ENCODE results near the gene NUPR1.
"Not testable (repeated sequence)": the region's sequence is repeated elsewhere in the genome, so short reads cannot be mapped to it uniquely, and the experiment has no call there.

The NUPR1 gene

GRCh38 chr16:28538733-28539596 lies at the start of gene NUPR1:
Gene NUPR1 (minus strand): TSS chr16:28538974. CDS start chr16:28538907, 67 bp downstream.
- H3K4me3 ChIP-seq (ENCODE audit: low read depth, low read length): no peak within 1 kb of the TSS

- no peak overlapping the region for H3K4me3 ChIP-seq (ENCODE audit: low read depth, low read length)
Measured at GRCh38 chr16:28587386-28587785, 48.6 kb upstream of the NUPR1 start.

- H3K4me3 ChIP-seq (ENCODE audit: low read depth, low read length): no peak overlapping the region
Measured at GRCh38 chr16:28586466-28586865, 47.7 kb upstream of the NUPR1 start.

- H3K4me3 ChIP-seq (ENCODE audit: low read depth, low read length): no peak overlapping the region
Measured at GRCh38 chr16:28585674-28586073, 46.9 kb upstream of the NUPR1 start.

GRCh38 chr16:28580726-28581315 lies 42.0 kb upstream of the NUPR1 start:
- H3K4me3 ChIP-seq (ENCODE audit: low read depth, low read length): no peak overlapping the region

- no peak overlapping the region for H3K4me3 ChIP-seq (ENCODE audit: low read depth, low read length)
Measured at GRCh38 chr16:28575446-28576109, 36.8 kb upstream of the NUPR1 start.

GRCh38 chr16:28574925-28575324 lies 36.2 kb upstream of the NUPR1 start:
- H3K4me3 ChIP-seq (ENCODE audit: low read depth, low read length): no peak overlapping the region

GRCh38 chr16:28573738-28574718 lies 35.3 kb upstream of the NUPR1 start:
- H3K4me3 ChIP-seq (ENCODE audit: low read depth, low read length): no peak overlapping the region

GRCh38 chr16:28572696-28573510 lies 34.1 kb upstream of the NUPR1 start:
- no peak overlapping the region for H3K4me3 ChIP-seq (ENCODE audit: low read depth, low read length)

- no peak overlapping the region for H3K4me3 ChIP-seq (ENCODE audit: low read depth, low read length)
Measured at GRCh38 chr16:28569968-28570752, 31.4 kb upstream of the NUPR1 start.

- H3K4me3 ChIP-seq (ENCODE audit: low read depth, low read length): no peak overlapping the region
Measured at GRCh38 chr16:28569021-28569420, 30.2 kb upstream of the NUPR1 start.

- H3K4me3 ChIP-seq (ENCODE audit: low read depth, low read length): no peak overlapping the region
Measured at GRCh38 chr16:28567292-28567691, 28.5 kb upstream of the NUPR1 start.

- H3K4me3 ChIP-seq (ENCODE audit: low read depth, low read length): not testable (repeated sequence)
Measured at GRCh38 chr16:28566233-28566925, 27.6 kb upstream of the NUPR1 start.

GRCh38 chr16:28563218-28563617 lies 24.4 kb upstream of the NUPR1 start:
- H3K4me3 ChIP-seq (ENCODE audit: low read depth, low read length): no peak overlapping the region

GRCh38 chr16:28562199-28562598 lies 23.4 kb upstream of the NUPR1 start:
- no peak overlapping the region for H3K4me3 ChIP-seq (ENCODE audit: low read depth, low read length)

- no peak overlapping the region for H3K4me3 ChIP-seq (ENCODE audit: low read depth, low read length)
Measured at GRCh38 chr16:28561557-28562187, 22.9 kb upstream of the NUPR1 start.

GRCh38 chr16:28558456-28558855 lies 19.7 kb upstream of the NUPR1 start:
- H3K4me3 ChIP-seq (ENCODE audit: low read depth, low read length): no peak overlapping the region

- H3K4me3 ChIP-seq (ENCODE audit: low read depth, low read length): no peak overlapping the region
Measured at GRCh38 chr16:28556914-28557320, 18.1 kb upstream of the NUPR1 start.
